CD4-positive, alpha-beta memory T cell (primary cell): ENCODE measurements around the gene MSRB3. TPM values are rescaled to one million over a fixed set of nuclear protein-coding genes. Genes with fewer than 3 reads are reported as not detected.

Experiments
- CTCF ChIA-PET: fragments of 350-600 bp; sonication (Branson Sonifier 250); formaldehyde crosslinking; loops from one replicate; lab custom pipeline; 2021; ENCODE audit warnings: inconsistent platforms; ENCODE audit not compliant: partially characterized antibody; lab: Charles Lee
- POLR2A ChIA-PET: fragments of 350-600 bp; sonication (Branson Sonifier 250); formaldehyde crosslinking; loops from one replicate; lab custom pipeline; 2021; ENCODE audit not compliant: partially characterized antibody; lab: Charles Lee
- DNase-seq, 5 donors: peaks; one replicate each; pipeline versions ENCODE4 v3.0.0 to v3.0.0-alpha.2; 2020 to 2022; ENCODE audit warnings: mixed read lengths in 1 of 5
- H3K27ac ChIP-seq: one replicate; pipeline ENCODE4 v1.7.0; 2013; ENCODE audit warnings: low read depth, low read length
- H3K27me3 ChIP-seq: 2 replicates; pipeline ENCODE4 v1.7.0; 2013; ENCODE audit warnings: mild to moderate bottlenecking, low read length, moderate library complexity; ENCODE audit not compliant: insufficient read depth
- H3K36me3 ChIP-seq: 2 replicates; pipeline ENCODE4 v1.7.0; 2013; ENCODE audit warnings: mild to moderate bottlenecking, low read length, moderate library complexity; ENCODE audit not compliant: insufficient read depth
- H3K4me1 ChIP-seq: 2 replicates; pipeline ENCODE4 v1.7.0; 2013; ENCODE audit warnings: mild to moderate bottlenecking, low read length, moderate library complexity; ENCODE audit not compliant: insufficient read depth
- H3K4me3 ChIP-seq, 2 donors: one replicate each; pipeline ENCODE4 v1.7.0; 2013; ENCODE audit warnings: low read length in 2 of 2, mild to moderate bottlenecking in 1 of 2
- H3K9me3 ChIP-seq, 2 donors: one replicate each; pipeline ENCODE4 v1.7.0; 2013; ENCODE audit warnings: low read length in 2 of 2, control low read depth in 1 of 2; ENCODE audit not compliant: control insufficient read depth in 1 of 2
- H3K27ac Mint-ChIP-seq, 7 donors: one replicate each; pipeline ENCODE4 v1.8.0; 2020 to 2021; ENCODE audit warnings: mixed read lengths in 7 of 7, mild to moderate bottlenecking in 6 of 7, inconsistent platforms in 3 of 7, moderate library complexity in 3 of 7
- H3K27me3 Mint-ChIP-seq, 2 donors: one replicate each; pipeline ENCODE4 v1.8.0; 2020 to 2021; ENCODE audit warnings: mixed read lengths in 2 of 2
- H3K36me3 Mint-ChIP-seq, 2 donors: one replicate each; pipeline ENCODE4 v1.8.0; 2020 to 2021; ENCODE audit warnings: mixed read lengths in 2 of 2, inconsistent platforms in 1 of 2, mild to moderate bottlenecking in 1 of 2
- H3K4me1 Mint-ChIP-seq, 4 donors: one replicate each; pipeline ENCODE4 v1.8.0; 2020 to 2021; ENCODE audit warnings: mixed read lengths in 4 of 4, mild to moderate bottlenecking in 1 of 4
- H3K4me3 Mint-ChIP-seq, 8 donors: one replicate each; pipeline ENCODE4 v1.8.0; 2020 to 2021; ENCODE audit warnings: mixed read lengths in 8 of 8, mild to moderate bottlenecking in 7 of 8, moderate library complexity in 6 of 8, inconsistent platforms in 3 of 8
- H3K9me3 Mint-ChIP-seq, 8 donors: one replicate each; pipeline ENCODE4 v1.8.0; 2020 to 2021; ENCODE audit warnings: mixed read lengths in 8 of 8, mild to moderate bottlenecking in 5 of 8, inconsistent platforms in 3 of 8, moderate library complexity in 1 of 8
- intact Hi-C: fragments of 100-400 bp; cut with micrococcal nuclease; formaldehyde crosslinking; loops from one replicate; pipeline ENCODE4 v1.15.1; 2023
- polyA plus RNA-seq, 2 donors: library from polyadenylated mRNA; unstranded; fragments of 300-500 nt; fragmentation: Illumina TruSeq; gene quantifications; one replicate each; pipeline ENCODE4 v1.2.3, GENCODE V29; 2021
- total RNA-seq, 2 experiments: library from RNA; stranded (reverse); gene quantifications; one replicate each; pipeline ENCODE4 v1.2.3, GENCODE V29; 2021

The MSRB3 gene
- total and polyA plus RNA-seq, 4 experiments from 2014 or later = not detected

DNA sequence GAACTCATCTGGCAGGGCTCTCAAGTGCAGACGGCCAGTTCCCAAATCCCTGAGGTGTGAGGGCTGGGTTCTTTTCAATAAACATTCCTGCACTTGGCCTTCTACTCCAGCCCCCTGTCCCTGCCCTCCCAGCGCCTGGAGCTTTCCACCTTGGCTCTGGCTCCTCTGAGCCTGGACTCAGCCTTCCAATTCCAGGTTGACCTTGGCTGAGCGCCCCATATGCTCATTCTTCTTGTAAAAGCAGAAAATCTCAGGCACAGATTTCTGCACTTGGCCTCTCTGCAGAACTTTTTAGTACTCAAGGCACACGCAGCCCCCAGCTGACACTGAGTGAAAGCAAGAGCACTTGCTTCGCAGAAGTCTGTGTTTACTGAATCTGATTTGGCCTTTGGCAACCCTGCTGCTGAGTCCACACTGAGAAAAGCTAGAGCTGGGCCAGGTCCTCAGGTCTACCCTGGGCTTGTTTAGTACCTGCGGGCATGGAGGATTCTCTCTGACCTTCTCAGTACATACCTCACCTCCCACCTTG, 222.7 kb downstream of the MSRB3 start:
- Mint-ChIP-seq H3K9me3 (peaks cover 0 to 5% (median 0%) of the 10 kb centered on the region in 8 donors), H3K36me3 (no peaks in the 10 kb centered on the region), H3K27me3 (peaks cover 0 to 1% of the 10 kb centered on the region in 2 donors), H3K4me3 (no peak overlapping the region), H3K27ac (no peak overlapping the region), H3K4me1 (no peaks in the 10 kb centered on the region)
- intact Hi-C loops = no loop called here
- no peak for DNase-seq
- Histone ChIP-seq H3K27me3 (no peaks in the 10 kb centered on the region), H3K36me3 (no peaks in the 10 kb centered on the region), H3K9me3 (no peaks in the 10 kb centered on the region), H3K4me3 (no peak overlapping the region), H3K4me1 (no peaks in the 10 kb centered on the region), H3K27ac (no peak overlapping the region)
- ChIA-PET CTCF (no interaction called here), POLR2A (no interaction called here)

- peaks cover 0 to 1% of the 10 kb centered on the region in 2 donors for H3K27me3 Mint-ChIP-seq
- no peak overlapping the region for H3K4me3 Mint-ChIP-seq
- no peak overlapping the region for H3K4me3 ChIP-seq
These were observed 223.5 kb downstream of the MSRB3 start for GRCh38 chr12:65501935-65502334.

GRCh38 chr12:65504417-65504816, 225.9 kb downstream of the MSRB3 start:
- no peaks in the 10 kb centered on the region for H3K4me1 ChIP-seq
- intact Hi-C loops = no loop called here
- Mint-ChIP-seq H3K27me3 (no peaks in the 10 kb centered on the region), H3K9me3 (peaks cover 0 to 5% (median 0%) of the 10 kb centered on the region in 8 donors), H3K4me1 (no peaks in the 10 kb centered on the region), H3K4me3 (no peak overlapping the region), H3K36me3 (no peaks in the 10 kb centered on the region), H3K27ac (no peak overlapping the region)
- CTCF ChIA-PET = no interaction called here
- H3K9me3 ChIP-seq = no peaks in the 10 kb centered on the region
- H3K4me3 ChIP-seq = no peak overlapping the region
- POLR2A ChIA-PET = no interaction called here
- no peaks in the 10 kb centered on the region for H3K27me3 ChIP-seq
- DNase-seq = no peak
- H3K36me3 ChIP-seq = no peaks in the 10 kb centered on the region
- H3K27ac ChIP-seq = no peak overlapping the region

More at GRCh38 chr12:65501935-65502334, 223.5 kb downstream of the MSRB3 start:
- Mint-ChIP-seq H3K36me3 (no peaks in the 10 kb centered on the region), H3K9me3 (peaks cover 0 to 5% (median 0%) of the 10 kb centered on the region in 8 donors), H3K27ac (no peak overlapping the region), H3K4me1 (no peaks in the 10 kb centered on the region)
- ChIA-PET POLR2A (no interaction called here), CTCF (no interaction called here)
- Histone ChIP-seq H3K4me1 (no peaks in the 10 kb centered on the region), H3K36me3 (no peaks in the 10 kb centered on the region), H3K27me3 (no peaks in the 10 kb centered on the region), H3K9me3 (no peaks in the 10 kb centered on the region), H3K27ac (no peak overlapping the region)
- intact Hi-C loops = no loop called here
- DNase-seq = no peak

- Mint-ChIP-seq H3K27me3 (no peaks in the 10 kb centered on the region), H3K4me3 (no peak overlapping the region), H3K9me3 (peaks cover 0 to 5% (median 0%) of the 10 kb centered on the region in 8 donors), H3K36me3 (no peaks in the 10 kb centered on the region), H3K4me1 (no peaks in the 10 kb centered on the region), H3K27ac (no peak overlapping the region)
- H3K4me1 ChIP-seq = no peaks in the 10 kb centered on the region
- POLR2A ChIA-PET = no interaction called here
- DNase-seq = no peak
- CTCF ChIA-PET = no interaction called here
- no peaks in the 10 kb centered on the region for H3K9me3 ChIP-seq
- no peaks in the 10 kb centered on the region for H3K36me3 ChIP-seq
- no peaks in the 10 kb centered on the region for H3K27me3 ChIP-seq
- no peak overlapping the region for H3K4me3 ChIP-seq
- intact Hi-C loops = no loop called here
- H3K27ac ChIP-seq = no peak overlapping the region
These were observed 227.1 kb downstream of the MSRB3 start for GRCh38 chr12:65505386-65506121.

GRCh38 chr12:65508276-65509035, 230.0 kb downstream of the MSRB3 start:
- ChIA-PET CTCF (no interaction called here), POLR2A (no interaction called here)
- peak in 1 of 5 donors; percentile 38 for DNase-seq
- no peaks in the 10 kb centered on the region for H3K36me3 Mint-ChIP-seq
- H3K9me3 Mint-ChIP-seq = peaks cover 0 to 4% (median 0%) of the 10 kb centered on the region in 8 donors
- H3K27me3 ChIP-seq = no peaks in the 10 kb centered on the region
- H3K27ac Mint-ChIP-seq = no peak overlapping the region
- peaks cover 0 to 2% of the 10 kb centered on the region in 2 donors for H3K27me3 Mint-ChIP-seq
- intact Hi-C loops = no loop called here
- no peaks in the 10 kb centered on the region for H3K9me3 ChIP-seq
- no peaks in the 10 kb centered on the region for H3K36me3 ChIP-seq
- H3K4me3 Mint-ChIP-seq = no peak overlapping the region
- H3K4me1 ChIP-seq = no peaks in the 10 kb centered on the region
- H3K27ac ChIP-seq = no peak overlapping the region
- no peak overlapping the region for H3K4me3 ChIP-seq
- H3K4me1 Mint-ChIP-seq = no peaks in the 10 kb centered on the region

GRCh38 chr12:65510007-65510406, 231.5 kb downstream of the MSRB3 start:
- ChIA-PET CTCF (no interaction called here), POLR2A (no interaction called here)
- Mint-ChIP-seq H3K4me1 (no peaks in the 10 kb centered on the region), H3K9me3 (peaks cover 0 to 4% (median 0%) of the 10 kb centered on the region in 8 donors), H3K27ac (no peak overlapping the region), H3K4me3 (no peak overlapping the region), H3K27me3 (peaks cover 0 to 3% of the 10 kb centered on the region in 2 donors), H3K36me3 (no peaks in the 10 kb centered on the region)
- Histone ChIP-seq H3K27me3 (no peaks in the 10 kb centered on the region), H3K27ac (no peak overlapping the region), H3K4me3 (no peak overlapping the region), H3K36me3 (no peaks in the 10 kb centered on the region), H3K9me3 (no peaks in the 10 kb centered on the region), H3K4me1 (no peaks in the 10 kb centered on the region)
- intact Hi-C loops = no loop called here
- no peak for DNase-seq

- peaks cover 0 to 3% of the 10 kb centered on the region in 2 donors for H3K27me3 Mint-ChIP-seq
- CTCF ChIA-PET = no interaction called here
- no peaks in the 10 kb centered on the region for H3K4me1 Mint-ChIP-seq
- intact Hi-C loops = no loop called here
- Histone ChIP-seq H3K9me3 (no peaks in the 10 kb centered on the region), H3K36me3 (no peaks in the 10 kb centered on the region), H3K4me3 (no peak overlapping the region), H3K4me1 (no peaks in the 10 kb centered on the region), H3K27ac (no peak overlapping the region), H3K27me3 (no peaks in the 10 kb centered on the region)
- H3K4me3 Mint-ChIP-seq = no peak overlapping the region
- H3K9me3 Mint-ChIP-seq = peaks cover 0 to 4% (median 0%) of the 10 kb centered on the region in 8 donors
- POLR2A ChIA-PET = no interaction called here
- no peaks in the 10 kb centered on the region for H3K36me3 Mint-ChIP-seq
- DNase-seq = no peak
- no peak overlapping the region for H3K27ac Mint-ChIP-seq
These were observed 232.1 kb downstream of the MSRB3 start for GRCh38 chr12:65510584-65511050.
